Astrocyte of the cerebellum (primary cell): ENCODE data around the gene TATDN2.
"Not testable (repeated sequence)": the region's sequence is repeated elsewhere in the genome, so short reads cannot be mapped to it uniquely, and the experiment has no call there.

Experiments used
- DNase-seq: peaks from one replicate; pipeline ENCODE4 v3.0.0-alpha.2; 2011; ENCODE audit warnings: low read depth
- H3K4me3 ChIP-seq: 2 replicates; pipeline ENCODE4 v1.5.1; 2011; ENCODE audit warnings: mild to moderate bottlenecking, low read depth, low read length, moderate library complexity
- in situ Hi-C: cut with HindIII; loops from 2 replicates; pipeline ENCODE4 v1.10.0; 2017; ENCODE audit warnings: low sequenced_read_pairs
- TF ChIP-seq, protein P1 (sequence below): IDR thresholded peaks from 2 replicates; pipeline ENCODE4 v1.5.1; 2012; ENCODE audit warnings: low read length, low read depth, moderate library complexity, mild to moderate bottlenecking; ENCODE audit errors: missing control alignments

TATDN2 gene

GRCh38 chr3:10294030-10294586 lies 45.8 kb downstream of the TATDN2 start:
- in situ Hi-C loops: no loop called here
- no peak overlapping the region for H3K4me3 ChIP-seq
- no peak for DNase-seq
- TF ChIP-seq, protein P1, sequence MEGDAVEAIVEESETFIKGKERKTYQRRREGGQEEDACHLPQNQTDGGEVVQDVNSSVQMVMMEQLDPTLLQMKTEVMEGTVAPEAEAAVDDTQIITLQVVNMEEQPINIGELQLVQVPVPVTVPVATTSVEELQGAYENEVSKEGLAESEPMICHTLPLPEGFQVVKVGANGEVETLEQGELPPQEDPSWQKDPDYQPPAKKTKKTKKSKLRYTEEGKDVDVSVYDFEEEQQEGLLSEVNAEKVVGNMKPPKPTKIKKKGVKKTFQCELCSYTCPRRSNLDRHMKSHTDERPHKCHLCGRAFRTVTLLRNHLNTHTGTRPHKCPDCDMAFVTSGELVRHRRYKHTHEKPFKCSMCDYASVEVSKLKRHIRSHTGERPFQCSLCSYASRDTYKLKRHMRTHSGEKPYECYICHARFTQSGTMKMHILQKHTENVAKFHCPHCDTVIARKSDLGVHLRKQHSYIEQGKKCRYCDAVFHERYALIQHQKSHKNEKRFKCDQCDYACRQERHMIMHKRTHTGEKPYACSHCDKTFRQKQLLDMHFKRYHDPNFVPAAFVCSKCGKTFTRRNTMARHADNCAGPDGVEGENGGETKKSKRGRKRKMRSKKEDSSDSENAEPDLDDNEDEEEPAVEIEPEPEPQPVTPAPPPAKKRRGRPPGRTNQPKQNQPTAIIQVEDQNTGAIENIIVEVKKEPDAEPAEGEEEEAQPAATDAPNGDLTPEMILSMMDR: no peak

DNA sequence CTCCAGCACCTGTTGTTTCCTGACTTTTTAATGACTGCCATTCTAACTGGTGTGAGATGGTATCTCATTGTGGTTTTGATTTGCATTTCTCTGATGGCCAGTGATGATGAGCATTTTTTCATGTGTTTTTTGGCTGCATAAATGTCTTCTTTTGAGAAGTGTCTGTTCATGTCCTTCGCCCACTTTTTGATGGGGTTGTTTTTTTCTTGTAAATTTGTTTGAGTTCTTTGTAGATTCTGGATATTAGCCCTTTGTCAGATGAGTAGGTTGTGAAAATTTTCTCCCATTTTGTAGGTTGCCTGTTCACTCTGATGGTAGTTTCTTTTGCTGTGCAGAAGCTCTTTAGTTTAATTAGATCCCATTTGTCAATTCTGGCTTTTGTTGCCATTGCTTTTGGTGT lies 49.8 kb downstream of the TATDN2 start:
- DNase-seq, H3K4me3 ChIP-seq, in situ Hi-C loops: not testable (repeated sequence)

- in situ Hi-C loops: no loop called here
- TF ChIP-seq, protein P1: no peak
- no peak for DNase-seq
- no peak overlapping the region for H3K4me3 ChIP-seq
These were observed 50.9 kb downstream of the TATDN2 start for GRCh38 chr3:10299175-10299574.

GRCh38 chr3:10299679-10300078 lies 51.4 kb downstream of the TATDN2 start:
- in situ Hi-C loops: no loop called here

DNA sequence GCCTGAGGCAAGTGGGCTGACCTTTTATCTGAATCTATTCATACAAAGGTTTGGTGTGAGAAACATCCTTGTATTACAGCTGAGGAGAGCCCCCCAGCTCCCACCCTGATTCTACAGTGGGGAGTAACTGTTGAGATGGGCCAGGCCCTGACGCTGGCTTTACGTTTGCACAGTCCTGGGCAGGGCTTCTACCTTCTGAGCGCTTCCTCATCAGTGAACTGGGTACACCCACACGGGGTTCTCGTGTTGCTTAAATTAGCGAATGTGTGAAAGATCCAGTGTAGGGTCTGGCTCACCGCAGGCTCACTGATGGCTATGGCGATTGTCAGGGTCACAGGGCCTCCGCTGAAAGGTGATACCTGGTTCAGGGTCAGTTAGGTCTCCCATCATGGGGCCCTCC lies 51.8 kb downstream of the TATDN2 start:
- DNase-seq: no peak
- in situ Hi-C loops: no loop called here
- TF ChIP-seq, protein P1: no peak
- H3K4me3 ChIP-seq: no peak overlapping the region

More at GRCh38 chr3:10299679-10300078, 51.4 kb downstream of the TATDN2 start:
- DNase-seq: no peak
- H3K4me3 ChIP-seq: no peak overlapping the region
- TF ChIP-seq, protein P1: no peak

DNA sequence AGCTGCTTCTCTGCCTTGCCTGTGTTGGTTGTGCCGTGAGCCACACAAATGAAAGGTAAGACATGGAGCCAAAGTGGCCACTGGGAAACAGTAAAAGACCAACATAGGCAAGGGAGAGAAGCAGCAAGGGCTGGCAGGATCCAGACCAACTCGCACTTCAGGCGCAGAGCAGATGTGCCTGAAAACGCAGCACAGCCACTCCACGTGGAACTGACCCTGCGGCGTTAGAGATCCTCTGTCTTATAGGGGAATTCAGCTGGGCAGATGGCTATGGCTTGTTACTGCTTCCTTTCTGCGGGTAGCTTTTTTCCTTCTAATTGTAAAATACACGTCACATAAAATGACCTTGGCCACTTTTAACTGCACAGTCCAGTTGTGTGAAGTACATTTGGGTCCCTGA lies 54.8 kb downstream of the TATDN2 start:
- H3K4me3 ChIP-seq: no peak overlapping the region
- in situ Hi-C loops: no loop called here
- no peak for DNase-seq
- TF ChIP-seq, protein P1: no peak

DNA sequence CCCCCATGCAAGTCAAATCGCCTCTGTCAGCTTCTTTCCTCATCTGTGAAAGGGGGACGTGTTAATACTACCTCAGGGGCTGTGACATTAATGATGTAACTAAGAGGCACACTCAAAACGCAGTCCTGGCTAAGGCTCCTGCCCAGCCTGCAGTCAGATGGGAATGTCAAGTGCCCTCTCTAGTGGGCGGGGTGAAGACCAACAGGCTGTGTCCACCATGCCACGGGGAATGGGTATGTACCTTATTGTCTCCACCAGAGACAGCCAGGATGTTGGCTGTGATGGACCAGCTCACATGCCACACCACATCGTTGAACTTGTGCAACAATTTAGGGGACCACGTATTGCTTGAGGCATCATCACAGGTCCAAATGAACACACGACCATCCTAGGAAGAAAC lies 55.5 kb downstream of the TATDN2 start:
- in situ Hi-C loops: no loop called here
- H3K4me3 ChIP-seq: no peak overlapping the region
- TF ChIP-seq, protein P1: no peak
- no peak for DNase-seq
